AG09319 (cell line): ENCODE data around the gene MACF1.

Experiments
- DNase-seq: peaks from one replicate; pipeline ENCODE4 v3.0.0-alpha.2; 2010; ENCODE audit warnings: low read depth; ENCODE audit errors: extremely low read depth
- TF ChIP-seq, protein P1 (sequence below): IDR thresholded peaks from 2 replicates; pipeline ENCODE4 v1.5.1; 2011; ENCODE audit warnings: low read depth, mild to moderate bottlenecking, inconsistent platforms, low read length, moderate library complexity

The MACF1 gene

GRCh38 chr1:39370602-39371001 is 166.1 kb downstream of the MACF1 start:
- DNase-seq = no peak
- TF ChIP-seq, protein P1, sequence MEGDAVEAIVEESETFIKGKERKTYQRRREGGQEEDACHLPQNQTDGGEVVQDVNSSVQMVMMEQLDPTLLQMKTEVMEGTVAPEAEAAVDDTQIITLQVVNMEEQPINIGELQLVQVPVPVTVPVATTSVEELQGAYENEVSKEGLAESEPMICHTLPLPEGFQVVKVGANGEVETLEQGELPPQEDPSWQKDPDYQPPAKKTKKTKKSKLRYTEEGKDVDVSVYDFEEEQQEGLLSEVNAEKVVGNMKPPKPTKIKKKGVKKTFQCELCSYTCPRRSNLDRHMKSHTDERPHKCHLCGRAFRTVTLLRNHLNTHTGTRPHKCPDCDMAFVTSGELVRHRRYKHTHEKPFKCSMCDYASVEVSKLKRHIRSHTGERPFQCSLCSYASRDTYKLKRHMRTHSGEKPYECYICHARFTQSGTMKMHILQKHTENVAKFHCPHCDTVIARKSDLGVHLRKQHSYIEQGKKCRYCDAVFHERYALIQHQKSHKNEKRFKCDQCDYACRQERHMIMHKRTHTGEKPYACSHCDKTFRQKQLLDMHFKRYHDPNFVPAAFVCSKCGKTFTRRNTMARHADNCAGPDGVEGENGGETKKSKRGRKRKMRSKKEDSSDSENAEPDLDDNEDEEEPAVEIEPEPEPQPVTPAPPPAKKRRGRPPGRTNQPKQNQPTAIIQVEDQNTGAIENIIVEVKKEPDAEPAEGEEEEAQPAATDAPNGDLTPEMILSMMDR = no peak

- TF ChIP-seq, protein P1 = no peak
- no peak for DNase-seq
Observed at GRCh38 chr1:39372105-39372504, 167.6 kb downstream of the MACF1 start.

DNA sequence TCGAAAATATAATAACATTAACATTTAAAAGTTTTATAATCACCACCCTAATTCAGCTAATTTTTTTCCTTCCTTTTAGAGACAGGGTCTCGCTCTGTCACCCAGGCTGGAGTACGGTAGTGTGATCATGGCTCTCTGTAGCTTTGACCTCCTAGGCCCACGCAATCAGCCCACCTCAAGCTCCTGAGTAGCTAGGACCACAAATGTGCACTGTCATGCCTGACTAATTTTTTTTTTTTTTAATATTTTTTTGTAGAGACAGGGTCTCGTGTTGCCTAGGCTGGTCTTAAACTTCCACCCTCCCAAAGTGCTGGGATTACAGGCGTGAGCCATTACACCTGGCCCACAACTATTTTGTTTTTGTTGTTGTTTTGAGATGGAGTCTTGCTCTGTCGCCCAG is 172.2 kb downstream of the MACF1 start:
- no peak for DNase-seq
- TF ChIP-seq, protein P1 = no peak

DNA sequence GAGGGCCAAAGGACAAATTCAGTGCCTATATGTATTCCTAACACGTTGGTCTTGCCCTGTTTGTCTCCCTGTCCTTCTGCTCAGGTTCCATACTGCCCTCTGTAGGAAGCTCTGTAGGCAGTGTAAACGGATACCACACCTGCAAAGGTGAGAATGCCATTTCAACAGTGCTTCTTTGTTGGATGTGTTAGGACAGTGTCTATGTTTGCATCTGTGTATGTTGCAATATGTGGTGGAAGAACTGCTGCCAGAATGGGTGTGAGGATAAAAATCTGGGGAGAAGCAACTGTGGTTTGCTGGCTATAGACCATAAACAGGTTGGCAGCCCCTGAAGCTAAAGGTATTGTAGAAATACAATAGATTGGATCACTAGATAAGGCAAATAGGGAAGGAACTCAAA is 173.9 kb downstream of the MACF1 start:
- DNase-seq = no peak
- TF ChIP-seq, protein P1 = peak; percentile 12

DNA sequence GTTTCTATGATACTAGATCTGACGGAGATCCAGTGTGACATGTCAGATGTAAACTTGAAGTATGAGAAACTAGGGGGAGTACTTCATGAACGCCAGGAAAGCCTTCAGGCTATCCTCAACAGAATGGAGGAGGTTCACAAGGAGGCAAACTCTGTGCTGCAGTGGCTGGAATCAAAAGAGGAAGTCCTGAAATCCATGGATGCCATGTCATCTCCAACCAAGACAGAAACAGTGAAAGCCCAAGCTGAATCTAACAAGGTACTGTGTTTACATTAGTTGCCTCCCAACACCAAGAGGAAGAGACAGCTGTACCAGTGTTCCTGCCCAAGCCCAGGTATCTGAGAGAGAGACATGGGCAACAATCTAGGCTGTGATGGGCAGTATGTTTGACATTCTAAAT is 174.7 kb downstream of the MACF1 start:
- no peak for DNase-seq

DNA sequence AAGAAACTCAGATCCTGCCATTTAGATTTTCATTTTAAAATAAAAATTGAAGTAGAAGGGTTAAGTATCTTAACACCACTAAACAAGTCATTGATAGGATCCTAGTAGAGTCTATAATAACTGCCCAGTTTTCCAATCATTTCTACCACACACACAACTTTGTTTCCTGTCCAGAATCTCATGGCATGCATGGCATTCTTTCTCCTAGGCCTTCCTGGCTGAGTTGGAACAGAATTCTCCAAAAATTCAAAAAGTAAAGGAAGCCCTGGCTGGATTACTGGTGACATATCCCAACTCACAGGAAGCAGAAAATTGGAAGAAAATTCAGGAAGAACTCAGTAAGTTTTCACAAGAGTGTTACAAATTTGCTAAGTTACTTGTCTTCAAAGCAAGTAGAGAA is 175.5 kb downstream of the MACF1 start:
- no peak for DNase-seq
- TF ChIP-seq, protein P1 = no peak

More for the DNA sequence above, 174.7 kb downstream of the MACF1 start:
- TF ChIP-seq, protein P1 = no peak

GRCh38 chr1:39381839-39382238 is 177.3 kb downstream of the MACF1 start:
- no peak for DNase-seq
- TF ChIP-seq, protein P1 = no peak
